Naive thymus-derived CD8-positive, alpha-beta T cell (primary cell): ENCODE measurements around the gene FREY1. TPM values are rescaled to one million over a fixed set of nuclear protein-coding genes. Genes with fewer than 3 reads are reported as not detected.
A peak's percentile ranks its signal among the peaks of the same experiment; 100 is the strongest.

Source experiments
- ATAC-seq, 2 donors: fragments of 150-1000 bp; cut with Tn5 transposase in 1 of 2; sonication (Bioruptor Pico), chemical (Tn5 transposase) in 1 of 2; 1 replicate in 1 of 2; 2 replicates in 1 of 2; pipeline ENCODE4 v1.10.0; 2021; ENCODE audit warnings: mild to moderate bottlenecking in 2 of 2, moderate library complexity in 2 of 2
- POLR2A ChIA-PET: fragments of 350-600 bp; sonication (Branson Sonifier 250); formaldehyde crosslinking; loops from one replicate; lab custom pipeline; 2021; ENCODE audit warnings: antibody characterized with exemption; lab: Charles Lee
- DNase-seq, 10 donors: peaks; one replicate each; pipeline versions ENCODE4 v3.0.0 to v3.0.0-alpha.2; 2020 to 2022
- H3K27ac Mint-ChIP-seq, 10 donors: one replicate each; pipeline ENCODE4 v1.8.0; 2020 to 2022; ENCODE audit warnings: mild to moderate bottlenecking in 10 of 10, mixed read lengths in 10 of 10, moderate library complexity in 4 of 10, inconsistent platforms in 1 of 10
- H3K27me3 Mint-ChIP-seq, 5 donors: one replicate each; pipeline ENCODE4 v1.8.0; 2021 to 2022; ENCODE audit warnings: mixed read lengths in 5 of 5
- H3K36me3 Mint-ChIP-seq, 3 donors: one replicate each; pipeline ENCODE4 v1.8.0; 2020 to 2022; ENCODE audit warnings: mixed read lengths in 3 of 3, mild to moderate bottlenecking in 2 of 3, inconsistent platforms in 1 of 3
- H3K4me1 Mint-ChIP-seq, 4 donors: one replicate each; pipeline ENCODE4 v1.8.0; 2021 to 2022; ENCODE audit warnings: mixed read lengths in 4 of 4
- H3K4me3 Mint-ChIP-seq, 10 donors: one replicate each; pipeline ENCODE4 v1.8.0; 2020 to 2022; ENCODE audit warnings: mild to moderate bottlenecking in 10 of 10, mixed read lengths in 10 of 10, moderate library complexity in 6 of 10, inconsistent platforms in 1 of 10
- H3K9me3 Mint-ChIP-seq, 9 donors: one replicate each; pipeline ENCODE4 v1.8.0; 2020 to 2022; ENCODE audit warnings: mixed read lengths in 9 of 9, mild to moderate bottlenecking in 3 of 9, inconsistent platforms in 1 of 9, moderate library complexity in 1 of 9
- polyA plus RNA-seq, 3 donors: library from polyadenylated mRNA; unstranded; fragments of 300-500 nt; fragmentation: Illumina TruSeq; gene quantifications; one replicate each; pipeline ENCODE4 v1.2.3, GENCODE V29; 2021
- total RNA-seq, 8 experiments: library from RNA in 2 of 8; stranded (reverse) in 2 of 8; gene quantifications; one replicate each; pipeline ENCODE4 v1.2.3 and lab custom pipeline; 2021 to 2026

The FREY1 gene
- total and polyA plus RNA-seq, 5 experiments from 2014 or later, result 3.1 to 3.4 TPM; not detected in 3

- DNase-seq (peak in 1 of 10 donors; percentile 52), ATAC-seq (no peak)
- peak overlapping the region in 1 of 10 donors; percentile 32 for H3K27ac Mint-ChIP-seq
- no peaks in the 10 kb centered on the region for H3K9me3 Mint-ChIP-seq
- no peak overlapping the region for H3K4me3 Mint-ChIP-seq
- POLR2A ChIA-PET, result interaction anchor here (1.6 kb wide), 1 partner anchor 17 kb away, joined by 3 read pairs; the partner anchor contains the start of gene PEX16
- H3K27me3 Mint-ChIP-seq, result no peaks in the 10 kb centered on the region
- peaks cover 11 to 59% (median 20%) of the 10 kb centered on the region in 4 donors for H3K4me1 Mint-ChIP-seq
- H3K36me3 Mint-ChIP-seq, result peaks cover 0 to 60% (median 10%) of the 10 kb centered on the region in 3 donors
Measured at GRCh38 chr11:45934580-45935318, 27.7 kb upstream of the FREY1 start.

- H3K4me3 Mint-ChIP-seq, result peak overlapping the region in 1 of 10 donors; percentile 76
- POLR2A ChIA-PET, result interaction anchor here (1.6 kb wide), 1 partner anchor 16 kb away, joined by 3 read pairs; the partner anchor contains the start of gene PEX16
- ATAC-seq (no peak), DNase-seq (peak in 1 of 10 donors; percentile 35)
- no peaks in the 10 kb centered on the region for H3K27me3 Mint-ChIP-seq
- H3K9me3 Mint-ChIP-seq, result no peaks in the 10 kb centered on the region
- H3K27ac Mint-ChIP-seq, result peak overlapping the region in 2 of 10 donors; percentile 37 to 84
- peaks cover 11 to 61% (median 25%) of the 10 kb centered on the region in 4 donors for H3K4me1 Mint-ChIP-seq
- peaks cover 0 to 60% (median 10%) of the 10 kb centered on the region in 3 donors for H3K36me3 Mint-ChIP-seq
Measured at GRCh38 chr11:45933846-45934579, 26.9 kb upstream of the FREY1 start.

- Mint-ChIP-seq H3K27me3 (no peaks in the 10 kb centered on the region), H3K36me3 (peaks cover 0 to 57% (median 10%) of the 10 kb centered on the region in 3 donors), H3K4me1 (peaks cover 11 to 63% (median 25%) of the 10 kb centered on the region in 4 donors), H3K9me3 (no peaks in the 10 kb centered on the region), H3K27ac (peak overlapping the region in 6 of 10 donors; percentile 12 to 84 (median 38)), H3K4me3 (peak overlapping the region in 2 of 10 donors; percentile 50 to 76)
- DNase-seq (peak in 1 of 10 donors; percentile 57), ATAC-seq (peak in 1 of 2 donors; percentile 16)
- POLR2A ChIA-PET, result interaction anchor here (1.6 kb wide), 1 partner anchor 15 kb away, joined by 3 read pairs; the partner anchor contains the start of gene PEX16
Measured at GRCh38 chr11:45933131-45933831, 26.2 kb upstream of the FREY1 start.

- Mint-ChIP-seq H3K36me3 (peaks cover 0 to 50% (median 10%) of the 10 kb centered on the region in 3 donors), H3K27me3 (no peaks in the 10 kb centered on the region), H3K27ac (peak overlapping the region in 5 of 10 donors; percentile 31 to 90 (median 84)), H3K9me3 (no peaks in the 10 kb centered on the region), H3K4me1 (peaks cover 15 to 68% (median 32%) of the 10 kb centered on the region in 4 donors), H3K4me3 (peak overlapping the region in 2 of 10 donors; percentile 56 to 76)
- POLR2A ChIA-PET, result interaction anchor here (0.8 kb wide), 1 partner anchor 9 kb away, joined by 3 read pairs; no protein-coding TSS in a partner anchor
- peak in 1 of 10 donors; percentile 41 for DNase-seq
- no peak for ATAC-seq
Measured at GRCh38 chr11:45932217-45932616, 25.1 kb upstream of the FREY1 start.

GRCh38 chr11:45931739-45932138 lies 24.7 kb upstream of the FREY1 start:
- peak overlapping the region in 2 of 10 donors; percentile 3 to 76 for H3K4me3 Mint-ChIP-seq
- ATAC-seq (no peak), DNase-seq (no peak)
- H3K27me3 Mint-ChIP-seq, result no peaks in the 10 kb centered on the region
- peaks cover 16 to 67% (median 36%) of the 10 kb centered on the region in 4 donors for H3K4me1 Mint-ChIP-seq
- H3K27ac Mint-ChIP-seq, result peak overlapping the region; percentile 31 to 95 (median 71)
- H3K36me3 Mint-ChIP-seq, result peaks cover 0 to 46% (median 8%) of the 10 kb centered on the region in 3 donors
- H3K9me3 Mint-ChIP-seq, result no peaks in the 10 kb centered on the region
- POLR2A ChIA-PET, result interaction anchor here (0.8 to 6.3 kb wide), 2 partner anchors 8 to 15 kb away, joined by 3 to 57 read pairs; partner anchors contain the start of gene PEX16

- POLR2A ChIA-PET, result interaction anchor here (0.8 to 6.3 kb wide), 3 partner anchors 9 to 54 kb away, joined by 3 to 57 read pairs (median 5); partner anchors contain the start of genes LARGE2 and PEX16
- no peak for ATAC-seq
- H3K4me1 Mint-ChIP-seq, result peaks cover 16 to 64% (median 36%) of the 10 kb centered on the region in 4 donors
Measured at GRCh38 chr11:45930951-45931570, 24.0 kb upstream of the FREY1 start.

GRCh38 chr11:45930031-45930794 lies 23.1 kb upstream of the FREY1 start:
- Mint-ChIP-seq H3K27me3 (no peaks in the 10 kb centered on the region), H3K4me3 (peak overlapping the region; percentile 34 to 84 (median 74)), H3K9me3 (no peaks in the 10 kb centered on the region), H3K36me3 (peaks cover 0 to 32% (median 7%) of the 10 kb centered on the region in 3 donors), H3K27ac (peak overlapping the region; percentile 84 to 97 (median 90)), H3K4me1 (peaks cover 16 to 58% (median 36%) of the 10 kb centered on the region in 4 donors)
- peak in 7 of 10 donors; percentile 12 to 76 (median 36) for DNase-seq
- ATAC-seq, result peak; percentile 82 to 84
- POLR2A ChIA-PET, result interaction anchor here (0.8 to 6.3 kb wide), 3 partner anchors 8 to 53 kb away, joined by 3 to 57 read pairs (median 5); partner anchors contain the start of genes LARGE2 and PEX16

More at GRCh38 chr11:45930951-45931570, 24.0 kb upstream of the FREY1 start:
- no peaks in the 10 kb centered on the region for H3K9me3 Mint-ChIP-seq
- peaks cover 0 to 40% (median 7%) of the 10 kb centered on the region in 3 donors for H3K36me3 Mint-ChIP-seq
- no peaks in the 10 kb centered on the region for H3K27me3 Mint-ChIP-seq
- H3K4me3 Mint-ChIP-seq, result peak overlapping the region in 6 of 10 donors; percentile 3 to 79 (median 56)
- peak in 1 of 10 donors; percentile 56 for DNase-seq
- peak overlapping the region in 9 of 10 donors; percentile 53 to 97 (median 84) for H3K27ac Mint-ChIP-seq

GRCh38 chr11:45929486-45930030 lies 22.5 kb upstream of the FREY1 start:
- peaks cover 0 to 27% (median 7%) of the 10 kb centered on the region in 3 donors for H3K36me3 Mint-ChIP-seq
- peak; percentile 18 to 44 for ATAC-seq
- H3K4me3 Mint-ChIP-seq, result peak overlapping the region; percentile 34 to 84 (median 74)
- peaks cover 16 to 53% (median 36%) of the 10 kb centered on the region in 4 donors for H3K4me1 Mint-ChIP-seq
- peak overlapping the region; percentile 84 to 97 (median 90) for H3K27ac Mint-ChIP-seq
- DNase-seq, result peak in 1 of 10 donors; percentile 55
- POLR2A ChIA-PET, result interaction anchor here (1.5 to 6.3 kb wide), 2 partner anchors 8 to 13 kb away, joined by 5 to 57 read pairs; partner anchors contain the start of genes LARGE2 and PEX16
- no peaks in the 10 kb centered on the region for H3K9me3 Mint-ChIP-seq
- H3K27me3 Mint-ChIP-seq, result no peaks in the 10 kb centered on the region

GRCh38 chr11:45928535-45929215 lies 21.6 kb upstream of the FREY1 start:
- Mint-ChIP-seq H3K4me1 (peaks cover 21 to 55% (median 42%) of the 10 kb centered on the region in 4 donors), H3K27ac (peak overlapping the region in 8 of 10 donors; percentile 22 to 84 (median 46)), H3K27me3 (no peaks in the 10 kb centered on the region), H3K36me3 (peaks cover 0 to 19% (median 3%) of the 10 kb centered on the region in 3 donors), H3K4me3 (no peak overlapping the region), H3K9me3 (no peaks in the 10 kb centered on the region)
- POLR2A ChIA-PET, result interaction anchor here (0.6 to 6.3 kb wide), 2 partner anchors 12 to 701 kb away, joined by 4 to 57 read pairs; partner anchors contain the start of gene PEX16
- DNase-seq (peak in 1 of 10 donors; percentile 32), ATAC-seq (no peak)
